Tibial nerve (tissue), 4 donors: ENCODE data around the gene ZMAT3.
"Not testable (repeated sequence)": the region's sequence is repeated elsewhere in the genome, so short reads cannot be mapped to it uniquely, and the experiment has no call there.

Experiments used
- CTCF ChIP-seq, 5 experiments: fragments of 200-600 bp in 3 of 5; fragments of 450-650 bp in 2 of 5; sonication (generic) in 3 of 5; IDR thresholded peaks; one replicate each; pipeline ENCODE4 v1.5.1; 2016 to 2019; ENCODE audit warnings: antibody characterized with exemption in 5 of 5, mild to moderate bottlenecking in 3 of 5, moderate library complexity in 2 of 5
- EP300 ChIP-seq, 2 donors: sonication (generic); formaldehyde crosslinking; IDR thresholded peaks; one replicate each; pipeline ENCODE4 v1.6.1; 2017; ENCODE audit warnings: antibody characterized with exemption in 2 of 2, mild to moderate bottlenecking in 1 of 2
- POLR2A ChIP-seq, 2 donors: fragments of 450-650 bp; IDR thresholded peaks; one replicate each; pipeline ENCODE4 v1.6.1; 2017; ENCODE audit warnings: antibody characterized with exemption in 2 of 2, mild to moderate bottlenecking in 2 of 2, moderate library complexity in 2 of 2

- TF ChIP-seq CTCF, POLR2A, EP300 (IDR thresholded peaks at IDR 0.05): not testable (repeated sequence)
Observed at GRCh38 chr3:179032454-179033303, 38.9 kb downstream of the ZMAT3 start.
